HFFc6 (cell line): ENCODE measurements around the gene ATXN1. TPM values are rescaled to one million over a fixed set of nuclear protein-coding genes. Genes with fewer than 3 reads are reported as not detected.

Experiments used
- DNase-seq: peaks from one replicate; pipeline ENCODE4 v3.0.0-alpha.2; 2018
- H3K27ac Mint-ChIP-seq: 2 replicates; pipeline ENCODE4 v1.8.0; 2020; ENCODE audit warnings: mild to moderate bottlenecking, mixed read lengths
- H3K27me3 Mint-ChIP-seq: 2 replicates; pipeline ENCODE4 v1.8.0; 2021; ENCODE audit warnings: mild to moderate bottlenecking, moderate library complexity, mixed read lengths; ENCODE audit not compliant: insufficient read depth
- H3K36me3 Mint-ChIP-seq: 2 replicates; pipeline ENCODE4 v1.8.0; 2021; ENCODE audit warnings: low read depth, mixed read lengths
- H3K4me1 Mint-ChIP-seq: 2 replicates; pipeline ENCODE4 v1.8.0; 2020; ENCODE audit warnings: low read depth, mixed read lengths
- H3K4me3 Mint-ChIP-seq: 2 replicates; pipeline ENCODE4 v1.8.0; 2020; ENCODE audit warnings: mild to moderate bottlenecking, moderate library complexity, mixed read lengths
- H3K9me3 Mint-ChIP-seq: 2 replicates; pipeline ENCODE4 v1.8.0; 2020; ENCODE audit warnings: mild to moderate bottlenecking, mixed read lengths
- total RNA-seq, 6 experiments: library from RNA; stranded (reverse); fragmentation: NEBNext Ultra II Directional; extraction: Animal tissue kit (Norgen Biotek cat#: 25700); gene quantifications; 2 replicates in 1 of 6; 3 replicates in 5 of 6; pipeline ENCODE4 v1.2.3, GENCODE V29; 2021
- TF ChIP-seq, protein P1 (sequence below): fragments of 200-600 bp; sonication (generic); IDR thresholded peaks from 2 replicates; pipeline ENCODE4 v1.5.0; 2021; ENCODE audit warnings: antibody characterized with exemption, mild to moderate bottlenecking

The ATXN1 gene
- total RNA-seq, 6 experiments from 2014 or later: 28.2 to 41.5 (median 30.5) TPM

DNA sequence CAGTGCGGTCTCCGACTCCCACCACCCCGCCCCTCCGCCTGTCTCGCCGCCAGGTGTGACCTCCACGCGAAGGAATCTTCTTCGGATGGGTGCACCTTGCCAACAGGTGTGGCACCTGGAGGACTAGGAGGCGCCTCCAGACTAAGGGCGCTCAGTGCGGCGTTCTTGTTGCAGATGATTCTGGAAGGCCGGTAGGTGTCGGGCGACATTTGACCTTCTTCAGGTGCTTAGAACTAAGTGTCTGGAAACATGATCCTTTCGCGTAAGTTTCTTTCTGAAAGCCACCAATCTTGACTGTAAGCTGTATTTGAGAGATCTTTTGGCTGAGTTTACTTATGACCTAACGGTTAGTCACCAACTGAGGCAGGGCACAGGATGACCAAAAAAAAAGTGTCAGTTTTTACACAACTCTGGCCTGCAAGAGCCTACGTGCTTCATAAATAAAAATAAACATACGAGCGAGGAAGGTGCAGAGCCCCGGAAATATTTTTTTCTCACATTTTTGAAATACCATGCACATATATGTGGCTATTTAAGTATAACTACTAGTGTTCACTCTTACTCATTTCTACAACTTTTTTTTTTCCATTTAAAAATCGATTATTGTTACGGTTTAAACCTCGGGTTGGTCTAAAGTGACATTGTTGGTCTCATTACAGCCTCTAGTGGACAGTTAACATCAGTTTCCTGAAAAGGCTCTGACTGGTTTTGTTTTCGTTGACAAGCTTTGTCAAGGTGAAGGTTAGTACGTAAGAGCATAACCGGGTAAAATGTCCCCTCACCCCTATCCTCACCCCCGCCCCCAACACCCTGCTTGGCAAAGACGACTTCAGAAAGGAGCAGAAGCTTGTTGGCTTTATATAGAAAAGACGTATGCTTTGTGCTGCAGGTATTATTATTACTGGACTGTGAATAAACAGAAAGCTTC lies 1.6 kb upstream of the ATXN1 start:
- TF ChIP-seq, protein P1, sequence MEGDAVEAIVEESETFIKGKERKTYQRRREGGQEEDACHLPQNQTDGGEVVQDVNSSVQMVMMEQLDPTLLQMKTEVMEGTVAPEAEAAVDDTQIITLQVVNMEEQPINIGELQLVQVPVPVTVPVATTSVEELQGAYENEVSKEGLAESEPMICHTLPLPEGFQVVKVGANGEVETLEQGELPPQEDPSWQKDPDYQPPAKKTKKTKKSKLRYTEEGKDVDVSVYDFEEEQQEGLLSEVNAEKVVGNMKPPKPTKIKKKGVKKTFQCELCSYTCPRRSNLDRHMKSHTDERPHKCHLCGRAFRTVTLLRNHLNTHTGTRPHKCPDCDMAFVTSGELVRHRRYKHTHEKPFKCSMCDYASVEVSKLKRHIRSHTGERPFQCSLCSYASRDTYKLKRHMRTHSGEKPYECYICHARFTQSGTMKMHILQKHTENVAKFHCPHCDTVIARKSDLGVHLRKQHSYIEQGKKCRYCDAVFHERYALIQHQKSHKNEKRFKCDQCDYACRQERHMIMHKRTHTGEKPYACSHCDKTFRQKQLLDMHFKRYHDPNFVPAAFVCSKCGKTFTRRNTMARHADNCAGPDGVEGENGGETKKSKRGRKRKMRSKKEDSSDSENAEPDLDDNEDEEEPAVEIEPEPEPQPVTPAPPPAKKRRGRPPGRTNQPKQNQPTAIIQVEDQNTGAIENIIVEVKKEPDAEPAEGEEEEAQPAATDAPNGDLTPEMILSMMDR: peak; percentile 86
- peaks cover 70% of the 10 kb centered on the region for H3K4me1 Mint-ChIP-seq
- peaks cover 4% of the 10 kb centered on the region; the same call in 1 of the 2 replicates for H3K27me3 Mint-ChIP-seq
- H3K27ac Mint-ChIP-seq: peak overlapping the region; percentile 87
- DNase-seq: peak; percentile 92
- H3K9me3 Mint-ChIP-seq: no peaks in the 10 kb centered on the region
- H3K36me3 Mint-ChIP-seq: peaks cover 8% of the 10 kb centered on the region; the same call in 1 of the 2 replicates
- peak overlapping the region; percentile 96 for H3K4me3 Mint-ChIP-seq

DNA sequence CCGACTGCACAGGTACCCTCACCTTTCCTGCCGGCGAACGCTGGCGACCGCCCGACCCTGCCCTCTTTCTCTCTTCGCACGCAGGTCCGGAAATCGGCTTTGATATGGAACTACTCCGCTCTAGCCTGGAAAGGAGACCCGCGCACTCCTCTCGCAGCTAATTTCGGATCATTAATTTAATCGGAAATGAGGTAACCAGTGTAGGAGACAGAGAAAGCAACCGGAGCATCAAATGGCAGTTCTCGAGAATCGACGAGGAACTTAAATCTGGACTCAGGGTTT lies 949 bp upstream of the ATXN1 start:
- DNase-seq: peak; percentile 41
- Mint-ChIP-seq H3K4me3 (peak overlapping the region; percentile 96), H3K9me3 (no peaks in the 10 kb centered on the region), H3K36me3 (peaks cover 12% of the 10 kb centered on the region; the same call in 1 of the 2 replicates), H3K4me1 (peaks cover 70% of the 10 kb centered on the region), H3K27ac (peak overlapping the region; percentile 87), H3K27me3 (peaks cover 4% of the 10 kb centered on the region; the same call in 1 of the 2 replicates)
- TF ChIP-seq, protein P1: no peak

DNA sequence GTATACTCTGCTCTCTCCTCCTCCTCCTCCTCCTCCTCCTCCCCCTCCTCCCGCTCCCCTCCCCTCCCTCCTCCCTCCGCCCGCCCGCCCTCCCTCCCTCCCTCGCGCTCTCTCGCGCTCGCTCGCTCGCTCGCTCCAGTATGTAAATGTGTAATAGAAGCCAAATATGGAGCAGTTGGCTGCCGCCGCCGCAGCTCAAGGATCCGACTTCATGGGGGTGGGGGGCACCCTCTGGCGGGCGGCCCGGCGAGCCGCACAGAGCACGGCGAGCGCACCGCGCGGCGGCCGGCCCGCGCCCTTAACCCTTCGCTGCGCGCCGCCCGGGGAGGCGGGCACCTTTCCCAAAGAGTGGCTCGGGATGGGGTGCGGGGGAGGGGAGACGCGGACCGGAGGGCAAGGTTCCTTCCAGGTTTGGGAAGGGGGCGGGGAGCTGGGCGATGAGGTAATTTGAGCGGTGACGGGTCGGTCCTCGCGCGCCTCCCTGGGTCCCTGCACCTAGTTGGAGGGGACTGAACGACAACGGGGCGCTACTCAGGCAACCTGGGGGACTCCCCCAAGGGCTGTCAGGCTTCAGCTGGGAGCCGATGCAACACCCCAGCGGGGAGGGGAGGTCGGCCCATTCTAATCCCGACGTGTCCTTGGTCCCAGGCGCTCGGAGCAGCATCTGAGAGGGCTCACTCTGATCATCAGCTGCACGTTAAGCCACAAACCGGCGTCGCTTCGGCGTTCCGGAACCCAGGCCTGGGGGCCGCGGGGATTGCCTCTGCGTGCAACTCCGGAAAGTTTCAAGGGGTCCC lies 409 bp upstream of the ATXN1 start:
- DNase-seq: peak; percentile 89
- H3K4me3 Mint-ChIP-seq: peak overlapping the region; percentile 96
- peaks cover 70% of the 10 kb centered on the region for H3K4me1 Mint-ChIP-seq
- no peaks in the 10 kb centered on the region for H3K9me3 Mint-ChIP-seq
- H3K36me3 Mint-ChIP-seq: peaks cover 12% of the 10 kb centered on the region
- H3K27me3 Mint-ChIP-seq: peaks cover 4% of the 10 kb centered on the region; the same call in 1 of the 2 replicates
- peak overlapping the region; percentile 97 for H3K27ac Mint-ChIP-seq
- TF ChIP-seq, protein P1: peak; percentile 63

DNA sequence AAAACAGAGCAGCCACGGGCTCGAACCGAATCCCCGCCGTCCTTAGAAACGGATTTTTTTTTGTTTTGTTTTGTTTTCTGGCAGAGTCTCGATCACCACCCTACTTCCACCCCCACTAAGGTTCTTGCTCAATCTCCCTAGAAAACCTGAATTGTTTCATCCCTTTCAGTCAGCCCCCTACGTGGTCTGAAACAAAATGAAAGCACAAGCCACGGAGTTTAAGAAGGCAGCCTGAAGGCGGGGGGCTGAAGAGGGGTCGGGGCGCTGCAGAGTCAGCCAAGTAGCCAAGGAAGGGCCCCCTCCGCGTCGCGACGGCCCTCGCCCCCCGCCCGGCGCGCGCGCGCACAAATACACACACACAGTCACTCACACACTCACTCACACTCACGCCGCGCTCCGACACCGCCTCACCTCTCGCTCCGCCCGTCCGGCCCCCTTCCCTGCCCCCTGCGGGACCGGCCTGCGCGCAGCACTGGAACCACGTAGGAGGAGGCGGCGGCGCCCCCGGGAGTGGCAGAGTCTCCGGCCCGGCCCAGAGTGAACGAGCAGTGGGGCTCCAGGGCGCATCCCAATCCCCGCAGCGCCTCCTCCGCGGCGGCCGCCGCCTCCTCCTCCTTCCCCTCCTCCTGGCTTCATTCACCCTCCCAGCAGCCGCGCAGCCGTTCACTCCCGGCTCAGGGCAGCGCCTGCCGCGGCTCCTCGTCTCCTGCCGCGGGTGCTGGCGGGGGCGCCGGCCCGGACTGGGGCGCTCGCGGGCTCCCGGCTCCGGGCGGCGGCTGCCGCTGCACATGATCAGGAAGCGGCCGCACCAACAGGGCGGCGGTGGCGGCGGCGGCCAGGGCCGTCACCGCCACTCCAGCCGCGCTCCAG lies 1.4 kb downstream of the ATXN1 start:
- peak overlapping the region; percentile 96 for H3K27ac Mint-ChIP-seq
- H3K4me3 Mint-ChIP-seq: peak overlapping the region; percentile 96
- H3K27me3 Mint-ChIP-seq: peaks cover 4% of the 10 kb centered on the region; the same call in 1 of the 2 replicates
- peaks cover 15% of the 10 kb centered on the region for H3K36me3 Mint-ChIP-seq
- no peaks in the 10 kb centered on the region for H3K9me3 Mint-ChIP-seq
- TF ChIP-seq, protein P1: peak; percentile 47; the same call in 1 of the 2 replicates
- H3K4me1 Mint-ChIP-seq: peaks cover 66% of the 10 kb centered on the region
- DNase-seq: peak; percentile 86

DNA sequence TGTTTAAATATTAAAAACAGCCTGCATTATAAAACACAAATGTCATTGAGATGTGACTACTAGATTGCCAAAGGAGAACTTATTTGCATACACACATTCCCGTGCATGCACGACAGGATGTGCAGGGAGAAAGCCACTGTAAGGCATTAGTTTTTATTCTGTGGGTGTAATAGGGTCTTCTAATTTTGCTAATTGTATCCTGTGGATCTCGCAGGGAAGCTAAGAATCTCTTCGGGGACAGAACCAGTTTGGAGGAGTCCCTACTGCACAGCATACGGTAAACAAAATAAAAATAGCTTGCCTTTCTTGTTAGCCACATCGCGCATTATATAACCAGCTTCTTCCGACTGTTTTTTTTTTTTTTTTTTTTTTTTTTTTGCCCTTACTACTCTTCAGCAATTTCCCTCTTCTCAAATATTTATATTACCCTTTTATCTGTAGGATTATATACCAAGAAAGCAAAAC lies 2.0 kb downstream of the ATXN1 start:
- Mint-ChIP-seq H3K4me1 (peaks cover 66% of the 10 kb centered on the region), H3K36me3 (peaks cover 22% of the 10 kb centered on the region), H3K9me3 (no peaks in the 10 kb centered on the region), H3K27me3 (peaks cover 4% of the 10 kb centered on the region; the same call in 1 of the 2 replicates), H3K4me3 (peak overlapping the region; percentile 96), H3K27ac (peak overlapping the region; percentile 96)
- TF ChIP-seq, protein P1: no peak
- DNase-seq: peak; percentile 43
